HepG2 (cell line): ENCODE results near the gene APOLD1. TPM values are rescaled to one million over a fixed set of nuclear protein-coding genes. Genes with fewer than 3 reads are reported as not detected.

ENCODE experiments used
- ATF7 ChIP-seq, 2 experiments: fragments of 450-650 bp in 1 of 2; sonication (generic) in 1 of 2; formaldehyde crosslinking in 1 of 2; IDR thresholded peaks; 2 replicates each; pipeline versions ENCODE4 v1.4.0 to v1.6.1; 2016 to 2020; ENCODE audit warnings: antibody characterized with exemption in 1 of 2, mild to moderate bottlenecking in 1 of 2, missing genetic modification reagents in 1 of 2
- BHLHE40 ChIP-seq: IDR thresholded peaks from 2 replicates; pipeline ENCODE4 v1.6.1; 2011; ENCODE audit warnings: low read length, improper control_type of control experiment
- JUND ChIP-seq: sonication (generic); formaldehyde crosslinking; IDR thresholded peaks from 2 replicates; pipeline ENCODE4 v1.8.0; 2022; ENCODE audit warnings: mild to moderate bottlenecking, missing genetic modification reagents
- MATR3 ChIP-seq: sonication (generic); formaldehyde crosslinking; IDR thresholded peaks from 2 replicates; pipeline ENCODE4 v1.4.0; 2020; ENCODE audit warnings: missing genetic modification reagents
- MEF2D ChIP-seq: sonication (generic); formaldehyde crosslinking; IDR thresholded peaks from 2 replicates; pipeline ENCODE4 v1.5.1; 2020; ENCODE audit warnings: mild to moderate bottlenecking, missing genetic modification reagents
- MLLT10 ChIP-seq: sonication (generic); formaldehyde crosslinking; IDR thresholded peaks from 2 replicates; pipeline ENCODE4 v1.4.0; 2020; ENCODE audit warnings: missing genetic modification reagents
- NPAS2 ChIP-seq: sonication (generic); formaldehyde crosslinking; IDR thresholded peaks from 2 replicates; pipeline ENCODE4 v1.8.0; 2022; ENCODE audit warnings: mild to moderate bottlenecking, missing genetic modification reagents, borderline replicate concordance
- PHF5A ChIP-seq: IDR thresholded peaks from one replicate; pipeline ENCODE4 v1.6.1; 2018; ENCODE audit warnings: low read depth, missing genetic modification reagents; ENCODE audit not compliant: unreplicated experiment
- RBM39 ChIP-seq: fragments of 200-400 bp; formaldehyde crosslinking; IDR thresholded peaks from one replicate; pipeline ENCODE4 v1.6.1; 2018; ENCODE audit warnings: antibody characterized with exemption, mild to moderate bottlenecking, low read depth, low read length; ENCODE audit not compliant: poor library complexity, severe bottlenecking
- SRSF4 ChIP-seq: fragments of 200-400 bp; formaldehyde crosslinking; IDR thresholded peaks from one replicate; pipeline ENCODE4 v1.6.1; 2018; ENCODE audit warnings: mild to moderate bottlenecking, low read depth, low read length, moderate library complexity; ENCODE audit not compliant: poor library complexity, severe bottlenecking
- STAT5B ChIP-seq: sonication (generic); formaldehyde crosslinking; IDR thresholded peaks from 2 replicates; pipeline ENCODE4 v1.4.0; 2020; ENCODE audit warnings: missing genetic modification reagents
- ZNF550 ChIP-seq: sonication (generic); formaldehyde crosslinking; IDR thresholded peaks from 2 replicates; pipeline ENCODE4 v1.4.0; 2020; ENCODE audit warnings: mild to moderate bottlenecking, missing genetic modification reagents, borderline replicate concordance
- ZNF562 ChIP-seq: sonication (generic); formaldehyde crosslinking; IDR thresholded peaks from 2 replicates; pipeline ENCODE4 v1.8.0; 2022; ENCODE audit warnings: missing genetic modification reagents, borderline replicate concordance
- ZSCAN22 ChIP-seq: sonication (generic); formaldehyde crosslinking; IDR thresholded peaks from 2 replicates; pipeline ENCODE4 v1.4.0; 2020; ENCODE audit warnings: mild to moderate bottlenecking, missing genetic modification reagents
- polyA plus RNA-seq, 8 experiments: library from polyadenylated mRNA; depleted of rRNA in 3 of 8; stranded (reverse) in 7 of 8; unstranded in 1 of 8; fragments of >200 nt; fragmentation: Illumina TruSeq in 4 of 8; extraction: Trizol in 4 of 8; gene quantifications; 2 replicates each; pipeline versions ENCODE4 v1.2.1 to v1.2.3, GENCODE V29; 2011 to 2016; ENCODE audit warnings: low read depth in 4 of 8, missing spikeins in 1 of 8, mixed read lengths in 1 of 8; ENCODE audit not compliant: insufficient read depth in 1 of 8
- total RNA-seq, 5 experiments: library from RNA; depleted of rRNA; stranded (reverse); fragments of >200 nt; fragmentation: Illumina TruSeq; extraction: Trizol; gene quantifications; 2 replicates each; pipeline ENCODE4 v1.2.3, GENCODE V29; 2016; ENCODE audit warnings: low read depth in 1 of 5
- TF ChIP-seq, protein P1 (sequence below): sonication (generic); formaldehyde crosslinking; IDR thresholded peaks from 2 replicates; pipeline ENCODE4 v1.5.1; 2020; ENCODE audit warnings: mild to moderate bottlenecking, missing genetic modification reagents, moderate library complexity
- TF ChIP-seq, protein P2 (sequence below), 2 experiments: sonication (generic) in 1 of 2; formaldehyde crosslinking in 1 of 2; IDR thresholded peaks; 2 replicates each; pipeline versions ENCODE4 v1.4.0 to v1.6.1; 2016 to 2020; ENCODE audit warnings: borderline replicate concordance in 1 of 2, low read depth in 1 of 2, mild to moderate bottlenecking in 1 of 2, missing genetic modification reagents in 1 of 2
- TF ChIP-seq, protein P3 (sequence below): IDR thresholded peaks from 2 replicates; pipeline ENCODE4 v1.6.1; 2016; ENCODE audit warnings: missing genetic modification reagents, missing compliant biosample characterization
- TF ChIP-seq, protein P4 (sequence below): sonication (generic); formaldehyde crosslinking; IDR thresholded peaks from 2 replicates; pipeline ENCODE4 v1.5.0; 2020; ENCODE audit warnings: missing genetic modification reagents

APOLD1 gene
- total and polyA plus RNA-seq, 2 of the 13 experiments (the other 11 are each of a cell fraction or from before 2014, with no cell fraction given), result 0.20 to 0.84 TPM

DNA sequence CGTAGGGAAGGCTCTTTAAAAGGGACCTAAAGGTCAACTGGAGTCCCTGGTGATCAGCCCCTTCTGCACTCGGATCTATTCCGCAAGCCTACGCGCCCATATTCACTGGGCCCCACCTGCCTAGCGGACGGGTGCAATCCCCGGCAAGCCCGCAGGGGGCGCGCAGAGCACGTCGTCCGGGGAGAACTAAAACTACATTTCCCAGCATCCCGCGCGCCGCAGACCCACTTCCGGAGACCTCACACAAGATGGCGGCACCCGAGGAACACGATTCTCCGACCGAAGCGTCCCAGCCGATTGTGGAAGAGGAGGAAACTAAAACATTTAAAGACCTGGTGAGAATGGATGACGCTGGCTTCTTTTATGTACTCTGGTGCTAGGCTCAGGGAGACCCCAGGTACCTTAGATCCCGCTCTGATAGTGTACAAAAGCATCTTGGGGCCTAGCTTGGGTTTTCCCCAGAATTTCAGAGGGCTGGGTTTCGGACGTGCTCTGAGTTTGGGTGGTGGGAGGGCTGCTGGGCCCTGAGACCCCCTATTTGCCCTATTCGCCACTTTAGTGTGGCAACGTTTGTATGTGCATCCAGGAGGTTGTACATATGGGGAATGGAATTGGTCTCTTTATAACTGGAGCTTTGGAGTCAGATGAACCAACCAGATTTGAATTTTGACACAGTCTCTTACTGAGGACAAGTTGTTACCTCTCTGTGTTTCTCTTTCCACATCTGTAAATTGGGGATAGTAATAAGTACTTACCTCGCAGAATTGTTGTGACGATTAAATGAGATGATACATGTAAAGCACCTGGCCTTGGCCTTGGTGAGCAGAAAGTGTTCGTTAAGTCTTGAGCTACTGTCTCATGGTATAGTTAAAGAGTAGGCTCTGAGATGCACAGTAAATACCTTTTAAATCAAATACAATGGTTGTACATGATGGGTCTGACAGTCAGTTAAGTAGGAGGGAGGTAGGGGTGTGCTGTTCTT, 28.0 kb downstream of the APOLD1 start, which contains the start of gene DDX47 (continued):
- TF ChIP-seq, protein P1, sequence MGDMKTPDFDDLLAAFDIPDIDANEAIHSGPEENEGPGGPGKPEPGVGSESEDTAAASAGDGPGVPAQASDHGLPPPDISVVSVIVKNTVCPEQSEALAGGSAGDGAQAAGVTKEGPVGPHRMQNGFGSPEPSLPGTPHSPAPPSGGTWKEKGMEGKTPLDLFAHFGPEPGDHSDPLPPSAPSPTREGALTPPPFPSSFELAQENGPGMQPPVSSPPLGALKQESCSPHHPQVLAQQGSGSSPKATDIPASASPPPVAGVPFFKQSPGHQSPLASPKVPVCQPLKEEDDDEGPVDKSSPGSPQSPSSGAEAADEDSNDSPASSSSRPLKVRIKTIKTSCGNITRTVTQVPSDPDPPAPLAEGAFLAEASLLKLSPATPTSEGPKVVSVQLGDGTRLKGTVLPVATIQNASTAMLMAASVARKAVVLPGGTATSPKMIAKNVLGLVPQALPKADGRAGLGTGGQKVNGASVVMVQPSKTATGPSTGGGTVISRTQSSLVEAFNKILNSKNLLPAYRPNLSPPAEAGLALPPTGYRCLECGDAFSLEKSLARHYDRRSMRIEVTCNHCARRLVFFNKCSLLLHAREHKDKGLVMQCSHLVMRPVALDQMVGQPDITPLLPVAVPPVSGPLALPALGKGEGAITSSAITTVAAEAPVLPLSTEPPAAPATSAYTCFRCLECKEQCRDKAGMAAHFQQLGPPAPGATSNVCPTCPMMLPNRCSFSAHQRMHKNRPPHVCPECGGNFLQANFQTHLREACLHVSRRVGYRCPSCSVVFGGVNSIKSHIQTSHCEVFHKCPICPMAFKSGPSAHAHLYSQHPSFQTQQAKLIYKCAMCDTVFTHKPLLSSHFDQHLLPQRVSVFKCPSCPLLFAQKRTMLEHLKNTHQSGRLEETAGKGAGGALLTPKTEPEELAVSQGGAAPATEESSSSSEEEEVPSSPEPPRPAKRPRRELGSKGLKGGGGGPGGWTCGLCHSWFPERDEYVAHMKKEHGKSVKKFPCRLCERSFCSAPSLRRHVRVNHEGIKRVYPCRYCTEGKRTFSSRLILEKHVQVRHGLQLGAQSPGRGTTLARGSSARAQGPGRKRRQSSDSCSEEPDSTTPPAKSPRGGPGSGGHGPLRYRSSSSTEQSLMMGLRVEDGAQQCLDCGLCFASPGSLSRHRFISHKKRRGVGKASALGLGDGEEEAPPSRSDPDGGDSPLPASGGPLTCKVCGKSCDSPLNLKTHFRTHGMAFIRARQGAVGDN (CRISPR knock-in tag), result peak; percentile 75
- TF ChIP-seq JUND (CRISPR knock-in tag), result no peak
- peak; percentile 23 for TF ChIP-seq PHF5A (CRISPR knock-in tag)
- TF ChIP-seq, protein P2, sequence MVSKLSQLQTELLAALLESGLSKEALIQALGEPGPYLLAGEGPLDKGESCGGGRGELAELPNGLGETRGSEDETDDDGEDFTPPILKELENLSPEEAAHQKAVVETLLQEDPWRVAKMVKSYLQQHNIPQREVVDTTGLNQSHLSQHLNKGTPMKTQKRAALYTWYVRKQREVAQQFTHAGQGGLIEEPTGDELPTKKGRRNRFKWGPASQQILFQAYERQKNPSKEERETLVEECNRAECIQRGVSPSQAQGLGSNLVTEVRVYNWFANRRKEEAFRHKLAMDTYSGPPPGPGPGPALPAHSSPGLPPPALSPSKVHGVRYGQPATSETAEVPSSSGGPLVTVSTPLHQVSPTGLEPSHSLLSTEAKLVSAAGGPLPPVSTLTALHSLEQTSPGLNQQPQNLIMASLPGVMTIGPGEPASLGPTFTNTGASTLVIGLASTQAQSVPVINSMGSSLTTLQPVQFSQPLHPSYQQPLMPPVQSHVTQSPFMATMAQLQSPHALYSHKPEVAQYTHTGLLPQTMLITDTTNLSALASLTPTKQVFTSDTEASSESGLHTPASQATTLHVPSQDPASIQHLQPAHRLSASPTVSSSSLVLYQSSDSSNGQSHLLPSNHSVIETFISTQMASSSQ (IDR thresholded peaks at IDR 0.05; ENCODE audit: low read depth), result peak; percentile 35; the same call in 1 of the 2 replicates
- TF ChIP-seq, protein P2 (CRISPR knock-in tag; IDR thresholded peaks at IDR 0.05; ENCODE audit: borderline replicate concordance), result no peak
- no peak for TF ChIP-seq ZSCAN22 (CRISPR knock-in tag)
- TF ChIP-seq STAT5B (CRISPR knock-in tag), result no peak
- TF ChIP-seq ATF7 (IDR thresholded peaks at IDR 0.05), result no peak
- TF ChIP-seq ATF7 (CRISPR knock-in tag; IDR thresholded peaks at IDR 0.05), result no peak
- TF ChIP-seq MATR3 (CRISPR knock-in tag), result no peak
- no peak for TF ChIP-seq ZNF562
- TF ChIP-seq RBM39, result peak; percentile 52
- TF ChIP-seq MLLT10 (CRISPR knock-in tag), result no peak
- 0 out of 2 replicates have a peak, but pooled peaks have one; percentile 17 for TF ChIP-seq BHLHE40
- TF ChIP-seq, protein P3, sequence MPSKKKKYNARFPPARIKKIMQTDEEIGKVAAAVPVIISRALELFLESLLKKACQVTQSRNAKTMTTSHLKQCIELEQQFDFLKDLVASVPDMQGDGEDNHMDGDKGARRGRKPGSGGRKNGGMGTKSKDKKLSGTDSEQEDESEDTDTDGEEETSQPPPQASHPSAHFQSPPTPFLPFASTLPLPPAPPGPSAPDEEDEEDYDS (CRISPR knock-in tag), result peak; percentile 47; the same call in 1 of the 2 replicates
- peak; percentile 21; the same call in 1 of the 2 replicates for TF ChIP-seq MEF2D (CRISPR knock-in tag)
- no peak for TF ChIP-seq ZNF550
- TF ChIP-seq NPAS2 (CRISPR knock-in tag), result no peak
- TF ChIP-seq, protein P4, sequence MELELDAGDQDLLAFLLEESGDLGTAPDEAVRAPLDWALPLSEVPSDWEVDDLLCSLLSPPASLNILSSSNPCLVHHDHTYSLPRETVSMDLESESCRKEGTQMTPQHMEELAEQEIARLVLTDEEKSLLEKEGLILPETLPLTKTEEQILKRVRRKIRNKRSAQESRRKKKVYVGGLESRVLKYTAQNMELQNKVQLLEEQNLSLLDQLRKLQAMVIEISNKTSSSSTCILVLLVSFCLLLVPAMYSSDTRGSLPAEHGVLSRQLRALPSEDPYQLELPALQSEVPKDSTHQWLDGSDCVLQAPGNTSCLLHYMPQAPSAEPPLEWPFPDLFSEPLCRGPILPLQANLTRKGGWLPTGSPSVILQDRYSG (CRISPR knock-in tag), result no peak
- no peak for TF ChIP-seq SRSF4
